ENCODE data around the gene ARHGEF7.

ARHGEF7 gene

GRCh38 chr13:111215081-111216047 is 100.3 kb downstream of the ARHGEF7 start:
- TF ChIP-seq CTCF (IDR thresholded peaks at IDR 0.05; ENCODE audit: low read depth, low read length) (no peak), EZH2phosphoT487 (IDR thresholded peaks at IDR 0.05; ENCODE audit: low read depth) (no peak)
- H4K20me1 ChIP-seq (ENCODE audit: insufficient read depth, low read length): peaks cover 90% of the 10 kb centered on the region
- H3K4me2 ChIP-seq (ENCODE audit: low read length): no peak overlapping the region
- H3K4me1 ChIP-seq (ENCODE audit: low read length): peaks cover 6% of the 10 kb centered on the region; the same call in 1 of the 2 replicates
- H3K27me3 ChIP-seq (ENCODE audit: low read depth, low read length): no peaks in the 10 kb centered on the region
- peaks cover 89% of the 10 kb centered on the region for H3K79me2 ChIP-seq (ENCODE audit: low read length)
- no peak overlapping the region for H3K4me3 ChIP-seq (ENCODE audit: low read length)
- H3K9ac ChIP-seq (ENCODE audit: low read length): no peak overlapping the region
- H3K9me3 ChIP-seq (ENCODE audit: insufficient read depth, low read length): no peaks in the 10 kb centered on the region
- H3K27ac ChIP-seq (ENCODE audit: low read length): no peak overlapping the region
- no peak overlapping the region for H2AFZ ChIP-seq (ENCODE audit: low read depth, low read length)
- peaks cover 12% of the 10 kb centered on the region for H3K36me3 ChIP-seq (replicated peaks; ENCODE audit: low read depth, low read length)

- H4K20me1 ChIP-seq (ENCODE audit: insufficient read depth, low read length): peaks cover 84% of the 10 kb centered on the region
- peaks cover 84% of the 10 kb centered on the region for H3K79me2 ChIP-seq (ENCODE audit: low read length)
- TF ChIP-seq EZH2phosphoT487 (IDR thresholded peaks at IDR 0.05; ENCODE audit: low read depth): no peak
- peak; percentile 58 for TF ChIP-seq CTCF (IDR thresholded peaks at IDR 0.05; ENCODE audit: low read depth, low read length)
- H3K36me3 ChIP-seq (replicated peaks; ENCODE audit: low read depth, low read length): peaks cover 15% of the 10 kb centered on the region
- no peak overlapping the region for H3K4me2 ChIP-seq (ENCODE audit: low read length)
- no peak overlapping the region for H3K27ac ChIP-seq (ENCODE audit: low read length)
- no peak overlapping the region for H2AFZ ChIP-seq (ENCODE audit: low read depth, low read length)
- H3K4me1 ChIP-seq (ENCODE audit: low read length): peaks cover 6% of the 10 kb centered on the region; the same call in 1 of the 2 replicates
- H3K4me3 ChIP-seq (ENCODE audit: low read length): no peak overlapping the region
- no peak overlapping the region for H3K9ac ChIP-seq (ENCODE audit: low read length)
- no peaks in the 10 kb centered on the region for H3K9me3 ChIP-seq (ENCODE audit: insufficient read depth, low read length)
- no peaks in the 10 kb centered on the region for H3K27me3 ChIP-seq (ENCODE audit: low read depth, low read length)
Observed at GRCh38 chr13:111216166-111216960, 101.3 kb downstream of the ARHGEF7 start.

- Histone ChIP-seq H3K79me2 (ENCODE audit: low read length) (peaks cover 71% of the 10 kb centered on the region), H3K9me3 (ENCODE audit: insufficient read depth, low read length) (no peaks in the 10 kb centered on the region), H3K27ac (ENCODE audit: low read length) (no peak overlapping the region), H3K27me3 (ENCODE audit: low read depth, low read length) (no peaks in the 10 kb centered on the region), H3K4me2 (ENCODE audit: low read length) (no peak overlapping the region), H3K4me1 (ENCODE audit: low read length) (peaks cover 6% of the 10 kb centered on the region; the same call in 1 of the 2 replicates), H2AFZ (ENCODE audit: low read depth, low read length) (no peak overlapping the region), H3K9ac (ENCODE audit: low read length) (no peak overlapping the region), H3K36me3 (replicated peaks; ENCODE audit: low read depth, low read length) (peaks cover 15% of the 10 kb centered on the region), H3K4me3 (ENCODE audit: low read length) (no peak overlapping the region), H4K20me1 (ENCODE audit: insufficient read depth, low read length) (peaks cover 72% of the 10 kb centered on the region)
- TF ChIP-seq EZH2phosphoT487 (IDR thresholded peaks at IDR 0.05; ENCODE audit: low read depth) (no peak), CTCF (IDR thresholded peaks at IDR 0.05; ENCODE audit: low read depth, low read length) (no peak)
Observed at GRCh38 chr13:111217641-111218040, 102.5 kb downstream of the ARHGEF7 start.

- Histone ChIP-seq H3K4me1 (ENCODE audit: low read length) (peaks cover 3% of the 10 kb centered on the region; the same call in 1 of the 2 replicates), H4K20me1 (ENCODE audit: insufficient read depth, low read length) (peaks cover 68% of the 10 kb centered on the region), H3K4me3 (ENCODE audit: low read length) (no peak overlapping the region), H2AFZ (ENCODE audit: low read depth, low read length) (no peak overlapping the region), H3K9me3 (ENCODE audit: insufficient read depth, low read length) (no peaks in the 10 kb centered on the region), H3K9ac (ENCODE audit: low read length) (no peak overlapping the region), H3K27ac (ENCODE audit: low read length) (no peak overlapping the region), H3K27me3 (ENCODE audit: low read depth, low read length) (no peaks in the 10 kb centered on the region), H3K79me2 (ENCODE audit: low read length) (peaks cover 58% of the 10 kb centered on the region), H3K4me2 (ENCODE audit: low read length) (no peak overlapping the region), H3K36me3 (replicated peaks; ENCODE audit: low read depth, low read length) (peaks cover 15% of the 10 kb centered on the region)
- TF ChIP-seq CTCF (IDR thresholded peaks at IDR 0.05; ENCODE audit: low read depth, low read length): no peak
Observed at GRCh38 chr13:111219280-111219679, 104.2 kb downstream of the ARHGEF7 start.

Data from OCI-LY3 (cell line).